Loucy (cell line): ENCODE measurements around the gene CEBPB.

ENCODE experiments used
- H2AFZ ChIP-seq: fragments of 200-600 bp; sonication (generic); 2 replicates; pipeline ENCODE4 v1.6.0; 2016; ENCODE audit warnings: antibody characterized with exemption, mild to moderate bottlenecking, low read length, moderate library complexity
- H3F3A ChIP-seq: fragments of 200-600 bp; 2 replicates; pipeline ENCODE4 v1.6.0; 2016; ENCODE audit warnings: antibody characterized with exemption, low read depth, mild to moderate bottlenecking
- H3K27me3 ChIP-seq: fragments of 200-600 bp; sonication (generic); 2 replicates; pipeline ENCODE4 v1.6.1; 2014; ENCODE audit warnings: low read length, mild to moderate bottlenecking; ENCODE audit not compliant: insufficient read depth, poor library complexity, severe bottlenecking
- H3K36me3 ChIP-seq: fragments of 200-600 bp; sonication (generic); 2 replicates; pipeline ENCODE4 v1.6.1; 2016; ENCODE audit warnings: low read length; ENCODE audit not compliant: insufficient read depth
- H3K4me1 ChIP-seq: fragments of 200-600 bp; sonication (generic); 2 replicates; pipeline ENCODE4 v1.5.1; 2014; ENCODE audit warnings: low read length, mild to moderate bottlenecking; ENCODE audit not compliant: insufficient read depth, poor library complexity, severe bottlenecking
- H3K4me2 ChIP-seq: fragments of 200-600 bp; sonication (generic); 2 replicates; pipeline ENCODE4 v1.6.0; 2014; ENCODE audit warnings: antibody characterized with exemption, low read length, low read depth, mild to moderate bottlenecking; ENCODE audit not compliant: poor library complexity, severe bottlenecking
- H3K4me3 ChIP-seq: fragments of 200-600 bp; sonication (generic); 2 replicates; pipeline ENCODE4 v1.5.1; 2014; ENCODE audit warnings: low read length, mild to moderate bottlenecking, mixed read lengths; ENCODE audit not compliant: poor library complexity, severe bottlenecking
- H3K79me2 ChIP-seq: fragments of 200-600 bp; sonication (generic); 2 replicates; pipeline ENCODE4 v1.6.1; 2014; ENCODE audit warnings: low read length; ENCODE audit not compliant: insufficient read depth
- H3K9ac ChIP-seq: fragments of 200-600 bp; sonication (generic); 2 replicates; pipeline ENCODE4 v1.6.0; 2014; ENCODE audit warnings: mild to moderate bottlenecking, low read depth, low read length, moderate library complexity; ENCODE audit not compliant: poor library complexity, severe bottlenecking
- H3K9me2 ChIP-seq: fragments of 200-600 bp; sonication (generic); replicated peaks from 2 replicates; pipeline ENCODE4 v1.6.1; 2016; ENCODE audit warnings: low read depth, low read length, mixed read lengths
- H3K9me3 ChIP-seq: fragments of 200-600 bp; sonication (generic); 2 replicates; pipeline ENCODE4 v1.6.1; 2014; ENCODE audit warnings: mild to moderate bottlenecking, antibody characterized with exemption, low read length, low read depth; ENCODE audit not compliant: insufficient read depth
- H4K20me1 ChIP-seq: fragments of 200-600 bp; sonication (generic); 2 replicates; pipeline ENCODE4 v1.6.0; 2014; ENCODE audit warnings: antibody characterized with exemption, low read length, mild to moderate bottlenecking; ENCODE audit not compliant: insufficient read depth, poor library complexity, severe bottlenecking
- EZH2phosphoT487 ChIP-seq: fragments of 200-600 bp; IDR thresholded peaks from 2 replicates; pipeline ENCODE4 v1.6.1; 2018; ENCODE audit warnings: antibody characterized with exemption, mild to moderate bottlenecking, moderate library complexity, borderline replicate concordance
- TF ChIP-seq, protein P1 (sequence below): fragments of 200-600 bp; sonication (generic); conservative IDR thresholded peaks from 2 replicates; pipeline ENCODE4 v1.5.1; 2014; ENCODE audit warnings: mild to moderate bottlenecking, antibody characterized with exemption, low read length

The CEBPB gene

DNA sequence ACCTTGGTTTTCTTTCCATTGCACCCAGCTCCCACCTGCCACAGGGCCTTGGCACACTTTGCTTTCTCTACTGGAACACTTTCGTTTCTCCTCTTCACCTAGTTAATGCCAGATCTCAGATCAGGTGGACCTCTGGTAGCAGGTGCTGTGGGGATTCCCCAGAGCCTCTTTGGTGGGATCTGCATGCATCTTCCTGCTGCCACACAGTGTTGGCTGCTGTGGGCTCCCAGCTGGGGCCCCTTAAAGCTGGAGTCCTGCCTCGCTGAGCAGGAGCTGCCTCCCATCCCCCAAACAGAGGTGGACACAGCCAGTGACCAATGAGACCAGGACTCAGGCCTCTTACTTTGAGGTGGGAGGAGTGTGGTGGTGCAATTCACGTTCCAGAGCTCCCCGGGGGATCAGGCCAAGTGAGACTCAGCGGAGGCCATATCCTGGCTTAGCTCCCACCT is 28.4 kb downstream of the CEBPB start:
- H3K9ac ChIP-seq: no peak overlapping the region
- H3K9me3 ChIP-seq: no peaks in the 10 kb centered on the region
- H3K4me1 ChIP-seq: no peaks in the 10 kb centered on the region
- TF ChIP-seq, protein P1, sequence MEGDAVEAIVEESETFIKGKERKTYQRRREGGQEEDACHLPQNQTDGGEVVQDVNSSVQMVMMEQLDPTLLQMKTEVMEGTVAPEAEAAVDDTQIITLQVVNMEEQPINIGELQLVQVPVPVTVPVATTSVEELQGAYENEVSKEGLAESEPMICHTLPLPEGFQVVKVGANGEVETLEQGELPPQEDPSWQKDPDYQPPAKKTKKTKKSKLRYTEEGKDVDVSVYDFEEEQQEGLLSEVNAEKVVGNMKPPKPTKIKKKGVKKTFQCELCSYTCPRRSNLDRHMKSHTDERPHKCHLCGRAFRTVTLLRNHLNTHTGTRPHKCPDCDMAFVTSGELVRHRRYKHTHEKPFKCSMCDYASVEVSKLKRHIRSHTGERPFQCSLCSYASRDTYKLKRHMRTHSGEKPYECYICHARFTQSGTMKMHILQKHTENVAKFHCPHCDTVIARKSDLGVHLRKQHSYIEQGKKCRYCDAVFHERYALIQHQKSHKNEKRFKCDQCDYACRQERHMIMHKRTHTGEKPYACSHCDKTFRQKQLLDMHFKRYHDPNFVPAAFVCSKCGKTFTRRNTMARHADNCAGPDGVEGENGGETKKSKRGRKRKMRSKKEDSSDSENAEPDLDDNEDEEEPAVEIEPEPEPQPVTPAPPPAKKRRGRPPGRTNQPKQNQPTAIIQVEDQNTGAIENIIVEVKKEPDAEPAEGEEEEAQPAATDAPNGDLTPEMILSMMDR: no peak
- no peak for TF ChIP-seq EZH2phosphoT487
- no peaks in the 10 kb centered on the region for H3F3A ChIP-seq
- H3K9me2 ChIP-seq: no peaks in the 10 kb centered on the region
- no peak overlapping the region for H3K4me2 ChIP-seq
- no peaks in the 10 kb centered on the region for H3K27me3 ChIP-seq
- H2AFZ ChIP-seq: no peak overlapping the region
- H3K4me3 ChIP-seq: no peak overlapping the region
- no peaks in the 10 kb centered on the region for H3K36me3 ChIP-seq
- no peaks in the 10 kb centered on the region for H4K20me1 ChIP-seq
- H3K79me2 ChIP-seq: no peaks in the 10 kb centered on the region

DNA sequence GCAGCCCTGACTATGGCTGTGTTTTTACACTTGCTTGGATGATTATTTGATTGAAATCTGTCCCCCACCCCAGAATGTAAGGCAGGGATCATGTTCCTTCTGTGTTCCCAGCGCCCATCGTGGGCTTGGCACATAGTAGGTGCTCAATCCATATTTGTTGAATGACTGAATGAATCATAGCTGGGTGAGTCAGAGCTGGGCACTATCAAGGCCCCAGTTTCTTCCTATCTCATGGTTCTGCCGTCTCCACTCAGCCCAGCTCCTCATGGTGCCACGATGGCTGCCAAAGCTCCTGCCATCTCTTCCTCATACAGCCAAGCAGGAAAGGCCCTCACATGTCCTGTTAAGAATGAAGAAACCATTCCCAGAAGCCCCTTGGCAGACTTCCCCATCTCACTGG is 29.0 kb downstream of the CEBPB start:
- Histone ChIP-seq H3K9me2 (no peaks in the 10 kb centered on the region), H2AFZ (no peak overlapping the region), H4K20me1 (no peaks in the 10 kb centered on the region), H3K4me1 (no peaks in the 10 kb centered on the region), H3K4me2 (no peak overlapping the region), H3F3A (no peaks in the 10 kb centered on the region), H3K4me3 (no peak overlapping the region), H3K27me3 (no peaks in the 10 kb centered on the region), H3K36me3 (no peaks in the 10 kb centered on the region), H3K79me2 (no peaks in the 10 kb centered on the region), H3K9me3 (no peaks in the 10 kb centered on the region), H3K9ac (no peak overlapping the region)
- TF ChIP-seq, protein P1: no peak
- no peak for TF ChIP-seq EZH2phosphoT487

DNA sequence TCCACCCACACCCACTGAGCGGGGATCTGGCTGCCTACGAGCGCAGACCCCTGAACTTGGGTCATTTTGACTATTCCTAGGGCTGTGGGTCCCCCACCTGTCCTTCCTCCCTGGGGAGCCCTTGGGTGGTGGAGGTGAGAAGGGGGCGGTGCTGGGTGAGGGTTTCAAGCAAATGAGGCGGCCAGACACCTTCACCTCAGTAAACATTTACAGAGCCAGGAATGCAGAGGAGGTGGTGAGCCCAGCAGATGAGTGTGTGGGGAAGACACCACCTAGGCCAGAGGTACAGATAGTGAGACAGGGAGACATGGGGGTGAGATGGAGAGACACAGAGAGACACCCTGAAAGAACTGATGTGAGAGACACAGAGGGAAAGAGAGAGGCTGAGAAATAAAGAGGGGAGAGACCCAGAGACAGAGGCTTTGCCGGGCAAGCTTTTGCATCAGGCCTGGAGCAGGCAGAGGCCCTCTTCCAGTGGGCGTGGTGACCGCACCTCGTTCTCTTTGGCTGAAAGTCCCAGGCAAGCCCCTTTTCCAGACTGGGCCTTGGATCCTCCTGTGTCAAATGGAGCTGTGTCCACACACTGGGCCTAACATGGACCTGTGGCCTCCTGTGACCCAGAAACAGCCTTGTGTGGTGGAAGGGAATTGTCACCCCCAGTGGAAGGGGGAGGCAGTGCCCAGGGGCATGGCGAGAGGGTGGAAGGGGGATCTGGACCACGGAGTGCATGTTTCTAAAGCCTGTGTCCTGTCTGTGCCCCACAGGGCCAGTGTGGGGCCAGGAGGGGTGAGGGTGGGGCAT is 29.7 kb downstream of the CEBPB start:
- Histone ChIP-seq H3K4me1 (no peaks in the 10 kb centered on the region), H3K79me2 (no peaks in the 10 kb centered on the region), H3K4me2 (no peak overlapping the region)

More for the DNA sequence above, 29.7 kb downstream of the CEBPB start:
- Histone ChIP-seq H3K4me3 (no peak overlapping the region), H4K20me1 (no peaks in the 10 kb centered on the region), H3K9me2 (no peaks in the 10 kb centered on the region), H3K27me3 (no peaks in the 10 kb centered on the region), H3K9ac (no peak overlapping the region), H3K36me3 (no peaks in the 10 kb centered on the region), H2AFZ (no peak overlapping the region), H3K9me3 (no peaks in the 10 kb centered on the region), H3F3A (no peaks in the 10 kb centered on the region)
- TF ChIP-seq EZH2phosphoT487: no peak
